ENCODE data around the gene SUGCT.

The SUGCT gene

DNA sequence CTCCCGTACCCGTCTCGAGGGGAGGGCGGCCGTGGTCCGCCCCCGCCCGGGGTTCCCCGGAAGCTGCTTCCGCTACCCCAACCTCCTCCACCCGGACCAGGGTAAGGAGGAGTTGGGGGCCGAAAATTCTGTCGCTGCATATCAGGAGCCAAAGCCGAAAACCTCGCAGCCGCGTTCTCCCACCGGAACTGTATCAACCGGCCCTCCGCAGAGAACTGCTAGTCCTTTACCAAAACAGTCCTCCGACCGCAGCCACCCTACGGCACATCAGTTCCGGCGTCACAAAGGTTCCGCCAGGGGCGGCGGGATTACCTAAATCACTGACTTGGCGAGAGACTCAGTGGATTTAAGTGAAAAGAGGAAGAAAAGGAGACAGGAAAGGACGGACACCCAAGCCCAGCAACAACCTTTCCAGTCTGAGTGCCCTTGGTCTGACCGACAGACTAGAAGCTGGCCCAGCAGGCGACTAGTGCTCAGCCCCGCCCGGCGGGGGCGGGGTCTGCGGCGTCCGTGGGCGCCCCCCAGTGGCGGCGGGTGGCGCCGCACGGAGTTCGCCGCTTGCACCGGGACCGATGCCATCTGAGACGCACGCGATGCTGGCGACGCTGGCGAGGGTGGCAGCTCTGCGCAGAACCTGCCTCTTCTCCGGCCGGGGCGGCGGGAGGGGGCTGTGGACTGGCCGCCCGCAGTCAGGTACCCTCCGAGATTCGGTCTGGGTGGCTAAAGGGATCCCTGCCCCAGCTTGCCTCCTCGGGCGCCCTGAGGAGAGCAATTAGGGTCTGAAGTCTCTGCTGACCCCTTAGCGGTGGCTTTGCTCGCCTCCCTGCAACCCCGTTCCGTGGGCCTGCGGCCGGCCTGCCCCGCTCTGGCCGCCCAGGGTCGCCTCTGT is at the start of gene SUGCT, which contains the start of gene MPLKIP (continued):
- TF ChIP-seq, protein P1, sequence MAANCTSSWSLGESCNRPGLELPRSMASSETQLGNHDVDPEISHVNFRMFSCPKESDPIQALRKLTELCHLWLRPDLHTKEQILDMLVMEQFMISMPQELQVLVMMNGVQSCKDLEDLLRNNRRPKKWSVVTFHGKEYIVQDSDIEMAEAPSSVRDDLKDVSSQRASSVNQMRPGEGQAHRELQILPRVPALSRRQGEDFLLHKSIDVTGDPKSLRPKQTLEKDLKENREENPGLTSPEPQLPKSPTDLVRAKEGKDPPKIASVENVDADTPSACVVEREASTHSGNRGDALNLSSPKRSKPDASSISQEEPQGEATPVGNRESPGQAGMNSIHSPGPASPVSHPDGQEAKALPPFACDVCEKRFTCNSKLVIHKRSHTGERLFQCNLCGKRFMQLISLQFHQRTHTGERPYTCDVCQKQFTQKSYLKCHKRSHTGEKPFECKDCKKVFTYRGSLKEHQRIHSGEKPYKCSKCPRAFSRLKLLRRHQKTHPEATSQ (tag by site-specific recombination; IDR thresholded peaks at IDR 0.05) = no peak
- TF ChIP-seq KLF10 (tag by site-specific recombination; IDR thresholded peaks at IDR 0.05) (peak; percentile 97), GLIS1 (tag by site-specific recombination; IDR thresholded peaks at IDR 0.05) (peak; percentile 71; the same call in 1 of the 2 replicates), ZNF530 (tag by site-specific recombination; IDR thresholded peaks at IDR 0.05; ENCODE audit: low read depth) (no peak), ZNF423 (tag by site-specific recombination; IDR thresholded peaks at IDR 0.05) (no peak)

- H3K4me3 ChIP-seq (ENCODE audit: low read depth, low read length) = no peak overlapping the region
- H3K27ac ChIP-seq (ENCODE audit: extremely low read depth, low read depth, low read length) = no peak overlapping the region
- ChIA-PET POLR2A (no interaction called here), CTCF (no interaction called here)
- peaks cover 43 to 56% of the 10 kb centered on the region in 2 experiments for H3K36me3 ChIP-seq (ENCODE audit: control insufficient read depth in 2 of 2, insufficient read depth in 1 of 2, low read length in 2 of 2)
- TF ChIP-seq ZNF521 (tag by site-specific recombination; IDR thresholded peaks at IDR 0.05) (no peak), ZNF24 (tag by site-specific recombination; IDR thresholded peaks at IDR 0.05) (no peak), ZNF837 (tag by site-specific recombination; IDR thresholded peaks at IDR 0.05) (no peak), ZNF114 (tag by site-specific recombination; IDR thresholded peaks at IDR 0.05) (no peak), ZFP69B (tag by site-specific recombination; IDR thresholded peaks at IDR 0.05) (no peak), PATZ1 (tag by site-specific recombination; IDR thresholded peaks at IDR 0.05) (no peak), SCRT2 (tag by site-specific recombination; IDR thresholded peaks at IDR 0.05) (no peak), ZNF324 (tag by site-specific recombination; IDR thresholded peaks at IDR 0.05) (no peak), RBAK (tag by site-specific recombination; IDR thresholded peaks at IDR 0.05) (no peak), ZNF692 (tag by site-specific recombination; IDR thresholded peaks at IDR 0.05) (no peak), ZNF473 (tag by site-specific recombination; IDR thresholded peaks at IDR 0.05) (no peak), ZFP37 (tag by site-specific recombination; IDR thresholded peaks at IDR 0.05) (no peak), ZNF140 (tag by site-specific recombination; IDR thresholded peaks at IDR 0.05) (no peak), AEBP2 (tag by site-specific recombination; IDR thresholded peaks at IDR 0.05; ENCODE audit: borderline replicate concordance) (no peak)
- TF ChIP-seq, protein P2, sequence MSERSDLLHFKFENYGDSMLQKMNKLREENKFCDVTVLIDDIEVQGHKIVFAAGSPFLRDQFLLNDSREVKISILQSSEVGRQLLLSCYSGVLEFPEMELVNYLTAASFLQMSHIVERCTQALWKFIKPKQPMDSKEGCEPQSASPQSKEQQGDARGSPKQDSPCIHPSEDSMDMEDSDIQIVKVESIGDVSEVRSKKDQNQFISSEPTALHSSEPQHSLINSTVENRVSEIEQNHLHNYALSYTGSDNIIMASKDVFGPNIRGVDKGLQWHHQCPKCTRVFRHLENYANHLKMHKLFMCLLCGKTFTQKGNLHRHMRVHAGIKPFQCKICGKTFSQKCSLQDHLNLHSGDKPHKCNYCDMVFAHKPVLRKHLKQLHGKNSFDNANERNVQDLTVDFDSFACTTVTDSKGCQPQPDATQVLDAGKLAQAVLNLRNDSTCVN (tag by site-specific recombination; optimal IDR thresholded peaks at IDR 0.05) = no peak
- TF ChIP-seq, protein P3, sequence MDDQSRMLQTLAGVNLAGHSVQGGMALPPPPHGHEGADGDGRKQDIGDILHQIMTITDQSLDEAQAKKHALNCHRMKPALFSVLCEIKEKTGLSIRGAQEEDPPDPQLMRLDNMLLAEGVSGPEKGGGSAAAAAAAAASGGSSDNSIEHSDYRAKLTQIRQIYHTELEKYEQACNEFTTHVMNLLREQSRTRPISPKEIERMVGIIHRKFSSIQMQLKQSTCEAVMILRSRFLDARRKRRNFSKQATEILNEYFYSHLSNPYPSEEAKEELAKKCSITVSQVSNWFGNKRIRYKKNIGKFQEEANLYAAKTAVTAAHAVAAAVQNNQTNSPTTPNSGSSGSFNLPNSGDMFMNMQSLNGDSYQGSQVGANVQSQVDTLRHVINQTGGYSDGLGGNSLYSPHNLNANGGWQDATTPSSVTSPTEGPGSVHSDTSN (CRISPR knock-in tag; IDR thresholded peaks at IDR 0.05) = no peak
- TF ChIP-seq, protein P4, sequence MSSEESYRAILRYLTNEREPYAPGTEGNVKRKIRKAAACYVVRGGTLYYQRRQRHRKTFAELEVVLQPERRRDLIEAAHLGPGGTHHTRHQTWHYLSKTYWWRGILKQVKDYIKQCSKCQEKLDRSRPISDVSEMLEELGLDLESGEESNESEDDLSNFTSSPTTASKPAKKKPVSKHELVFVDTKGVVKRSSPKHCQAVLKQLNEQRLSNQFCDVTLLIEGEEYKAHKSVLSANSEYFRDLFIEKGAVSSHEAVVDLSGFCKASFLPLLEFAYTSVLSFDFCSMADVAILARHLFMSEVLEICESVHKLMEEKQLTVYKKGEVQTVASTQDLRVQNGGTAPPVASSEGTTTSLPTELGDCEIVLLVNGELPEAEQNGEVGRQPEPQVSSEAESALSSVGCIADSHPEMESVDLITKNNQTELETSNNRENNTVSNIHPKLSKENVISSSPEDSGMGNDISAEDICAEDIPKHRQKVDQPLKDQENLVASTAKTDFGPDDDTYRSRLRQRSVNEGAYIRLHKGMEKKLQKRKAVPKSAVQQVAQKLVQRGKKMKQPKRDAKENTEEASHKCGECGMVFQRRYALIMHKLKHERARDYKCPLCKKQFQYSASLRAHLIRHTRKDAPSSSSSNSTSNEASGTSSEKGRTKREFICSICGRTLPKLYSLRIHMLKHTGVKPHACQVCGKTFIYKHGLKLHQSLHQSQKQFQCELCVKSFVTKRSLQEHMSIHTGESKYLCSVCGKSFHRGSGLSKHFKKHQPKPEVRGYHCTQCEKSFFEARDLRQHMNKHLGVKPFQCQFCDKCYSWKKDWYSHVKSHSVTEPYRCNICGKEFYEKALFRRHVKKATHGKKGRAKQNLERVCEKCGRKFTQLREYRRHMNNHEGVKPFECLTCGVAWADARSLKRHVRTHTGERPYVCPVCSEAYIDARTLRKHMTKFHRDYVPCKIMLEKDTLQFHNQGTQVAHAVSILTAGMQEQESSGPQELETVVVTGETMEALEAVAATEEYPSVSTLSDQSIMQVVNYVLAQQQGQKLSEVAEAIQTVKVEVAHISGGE (tag by site-specific recombination; conservative IDR thresholded peaks at IDR 0.05; ENCODE audit: low read depth) = no peak
- H3K4me1 ChIP-seq (ENCODE audit: control insufficient read depth, insufficient read depth, low read length) = peaks cover 3% of the 10 kb centered on the region; the same call in 1 of the 2 replicates
- no peaks in the 10 kb centered on the region for H3K9me3 ChIP-seq (ENCODE audit: control insufficient read depth, insufficient read depth, low read depth, low read length)
Observed at GRCh38 chr7:40092182-40092581, 42.6 kb upstream of the SUGCT start.

All from HEK293 (cell line).